ENCODE results near the gene KARS1.

GRCh38 chr16:75667503-75667902 lies 20.0 kb upstream of the KARS1 start:
- TF ChIP-seq CTCF (conservative IDR thresholded peaks at IDR 0.05; ENCODE audit: low read depth, low read length): no peak
- no peak for TF ChIP-seq POLR2A (IDR thresholded peaks at IDR 0.05; ENCODE audit: low read depth, low read length)
